GM23338 (cell line): ENCODE results near the gene TANGO2.

Experiments used
- CREB1 ChIP-seq: fragments of 250-450 bp; sonication (Bioruptor Pico); IDR thresholded peaks from 2 replicates; pipeline ENCODE4 v1.5.0; 2020; ENCODE audit warnings: low read depth, mild to moderate bottlenecking, moderate library complexity
- EZH2 ChIP-seq: fragments of 200-600 bp; sonication (generic); IDR thresholded peaks from one replicate; pipeline ENCODE4 v1.8.0; 2017; ENCODE audit warnings: antibody characterized with exemption, mild to moderate bottlenecking, low read depth; ENCODE audit not compliant: unreplicated experiment
- EZH2phosphoT487 ChIP-seq: fragments of 200-600 bp; sonication (generic); IDR thresholded peaks from one replicate; pipeline ENCODE4 v1.8.1; 2018; ENCODE audit warnings: antibody characterized with exemption; ENCODE audit not compliant: unreplicated experiment
- JUNB ChIP-seq: IDR thresholded peaks from one replicate; pipeline ENCODE4 v1.6.1; 2016; ENCODE audit warnings: antibody characterized with exemption; ENCODE audit not compliant: unreplicated experiment
- NANOG ChIP-seq: IDR thresholded peaks from 2 replicates; pipeline ENCODE4 v1.6.1; 2016; ENCODE audit warnings: antibody characterized with exemption, borderline replicate concordance
- POLR2AphosphoS5 ChIP-seq: IDR thresholded peaks from 2 replicates; pipeline ENCODE4 v1.6.1; 2016; ENCODE audit warnings: antibody characterized with exemption, low read depth
- TF ChIP-seq, protein P1 (sequence below), 2 experiments: fragments of 200-600 bp in 1 of 2; sonication (generic) in 1 of 2; conservative IDR thresholded peaks; 2 replicates each; pipeline versions ENCODE4 v1.5.1 to v1.6.1; 2016 to 2017; ENCODE audit warnings: antibody characterized with exemption in 2 of 2, low read depth in 2 of 2, mild to moderate bottlenecking in 2 of 2, moderate library complexity in 1 of 2
- TF ChIP-seq, protein P2 (sequence below): IDR thresholded peaks from one replicate; pipeline ENCODE4 v1.6.1; 2018; ENCODE audit warnings: antibody characterized with exemption; ENCODE audit not compliant: unreplicated experiment
- TF ChIP-seq, protein P3 (sequence below): fragments of 250-450 bp; sonication (Bioruptor Pico); IDR thresholded peaks from 2 replicates; pipeline ENCODE4 v1.5.0; 2020; ENCODE audit warnings: mild to moderate bottlenecking, moderate library complexity
- TF ChIP-seq, protein P4 (sequence below): IDR thresholded peaks from 2 replicates; pipeline ENCODE4 v1.6.1; 2016; ENCODE audit warnings: antibody characterized with exemption

DNA sequence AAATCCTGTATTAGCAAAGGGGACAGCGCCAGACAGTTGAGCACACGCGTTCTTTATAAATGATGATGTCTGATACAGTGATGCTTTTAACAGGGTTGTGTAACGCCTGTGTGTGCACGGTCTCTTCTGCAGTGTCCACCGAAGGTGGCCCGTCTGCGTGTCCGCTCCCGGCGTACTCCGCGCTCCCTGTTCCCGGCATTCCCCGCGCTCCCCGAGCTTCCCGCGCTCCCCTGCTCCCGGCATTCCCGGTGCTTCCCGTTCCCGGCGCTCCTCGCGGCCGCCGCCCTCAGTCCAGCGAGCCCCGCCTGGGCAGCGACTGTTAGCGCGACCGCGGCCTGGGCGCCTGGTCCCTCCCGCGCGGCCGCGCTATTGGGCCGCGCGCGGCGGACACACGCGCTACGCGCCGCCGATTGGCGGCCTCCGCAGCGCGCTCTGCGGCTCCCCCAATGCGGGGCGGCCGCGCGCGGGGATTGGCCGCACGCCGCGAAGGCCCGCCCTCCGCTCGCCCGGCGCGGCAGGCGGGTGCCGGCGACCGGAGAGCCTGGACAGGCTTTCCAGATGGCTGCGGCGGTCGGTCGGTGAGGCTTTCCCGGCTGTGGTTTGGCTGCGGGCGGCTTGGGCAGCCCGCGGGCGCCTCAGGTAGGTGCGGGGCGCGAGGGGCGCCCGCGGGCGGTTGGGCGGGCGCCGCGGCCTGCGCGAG lies 59.0 kb downstream of the TANGO2 start, which contains the start of gene DGCR8:
- TF ChIP-seq, protein P1, sequence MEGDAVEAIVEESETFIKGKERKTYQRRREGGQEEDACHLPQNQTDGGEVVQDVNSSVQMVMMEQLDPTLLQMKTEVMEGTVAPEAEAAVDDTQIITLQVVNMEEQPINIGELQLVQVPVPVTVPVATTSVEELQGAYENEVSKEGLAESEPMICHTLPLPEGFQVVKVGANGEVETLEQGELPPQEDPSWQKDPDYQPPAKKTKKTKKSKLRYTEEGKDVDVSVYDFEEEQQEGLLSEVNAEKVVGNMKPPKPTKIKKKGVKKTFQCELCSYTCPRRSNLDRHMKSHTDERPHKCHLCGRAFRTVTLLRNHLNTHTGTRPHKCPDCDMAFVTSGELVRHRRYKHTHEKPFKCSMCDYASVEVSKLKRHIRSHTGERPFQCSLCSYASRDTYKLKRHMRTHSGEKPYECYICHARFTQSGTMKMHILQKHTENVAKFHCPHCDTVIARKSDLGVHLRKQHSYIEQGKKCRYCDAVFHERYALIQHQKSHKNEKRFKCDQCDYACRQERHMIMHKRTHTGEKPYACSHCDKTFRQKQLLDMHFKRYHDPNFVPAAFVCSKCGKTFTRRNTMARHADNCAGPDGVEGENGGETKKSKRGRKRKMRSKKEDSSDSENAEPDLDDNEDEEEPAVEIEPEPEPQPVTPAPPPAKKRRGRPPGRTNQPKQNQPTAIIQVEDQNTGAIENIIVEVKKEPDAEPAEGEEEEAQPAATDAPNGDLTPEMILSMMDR (conservative IDR thresholded peaks at IDR 0.05; ENCODE audit: low read depth in 2 of 2): no peak
- TF ChIP-seq EZH2: no peak
- peak; percentile 80 for TF ChIP-seq POLR2AphosphoS5
- TF ChIP-seq EZH2phosphoT487: no peak
- TF ChIP-seq, protein P2, sequence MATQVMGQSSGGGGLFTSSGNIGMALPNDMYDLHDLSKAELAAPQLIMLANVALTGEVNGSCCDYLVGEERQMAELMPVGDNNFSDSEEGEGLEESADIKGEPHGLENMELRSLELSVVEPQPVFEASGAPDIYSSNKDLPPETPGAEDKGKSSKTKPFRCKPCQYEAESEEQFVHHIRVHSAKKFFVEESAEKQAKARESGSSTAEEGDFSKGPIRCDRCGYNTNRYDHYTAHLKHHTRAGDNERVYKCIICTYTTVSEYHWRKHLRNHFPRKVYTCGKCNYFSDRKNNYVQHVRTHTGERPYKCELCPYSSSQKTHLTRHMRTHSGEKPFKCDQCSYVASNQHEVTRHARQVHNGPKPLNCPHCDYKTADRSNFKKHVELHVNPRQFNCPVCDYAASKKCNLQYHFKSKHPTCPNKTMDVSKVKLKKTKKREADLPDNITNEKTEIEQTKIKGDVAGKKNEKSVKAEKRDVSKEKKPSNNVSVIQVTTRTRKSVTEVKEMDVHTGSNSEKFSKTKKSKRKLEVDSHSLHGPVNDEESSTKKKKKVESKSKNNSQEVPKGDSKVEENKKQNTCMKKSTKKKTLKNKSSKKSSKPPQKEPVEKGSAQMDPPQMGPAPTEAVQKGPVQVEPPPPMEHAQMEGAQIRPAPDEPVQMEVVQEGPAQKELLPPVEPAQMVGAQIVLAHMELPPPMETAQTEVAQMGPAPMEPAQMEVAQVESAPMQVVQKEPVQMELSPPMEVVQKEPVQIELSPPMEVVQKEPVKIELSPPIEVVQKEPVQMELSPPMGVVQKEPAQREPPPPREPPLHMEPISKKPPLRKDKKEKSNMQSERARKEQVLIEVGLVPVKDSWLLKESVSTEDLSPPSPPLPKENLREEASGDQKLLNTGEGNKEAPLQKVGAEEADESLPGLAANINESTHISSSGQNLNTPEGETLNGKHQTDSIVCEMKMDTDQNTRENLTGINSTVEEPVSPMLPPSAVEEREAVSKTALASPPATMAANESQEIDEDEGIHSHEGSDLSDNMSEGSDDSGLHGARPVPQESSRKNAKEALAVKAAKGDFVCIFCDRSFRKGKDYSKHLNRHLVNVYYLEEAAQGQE: no peak
- TF ChIP-seq, protein P3, sequence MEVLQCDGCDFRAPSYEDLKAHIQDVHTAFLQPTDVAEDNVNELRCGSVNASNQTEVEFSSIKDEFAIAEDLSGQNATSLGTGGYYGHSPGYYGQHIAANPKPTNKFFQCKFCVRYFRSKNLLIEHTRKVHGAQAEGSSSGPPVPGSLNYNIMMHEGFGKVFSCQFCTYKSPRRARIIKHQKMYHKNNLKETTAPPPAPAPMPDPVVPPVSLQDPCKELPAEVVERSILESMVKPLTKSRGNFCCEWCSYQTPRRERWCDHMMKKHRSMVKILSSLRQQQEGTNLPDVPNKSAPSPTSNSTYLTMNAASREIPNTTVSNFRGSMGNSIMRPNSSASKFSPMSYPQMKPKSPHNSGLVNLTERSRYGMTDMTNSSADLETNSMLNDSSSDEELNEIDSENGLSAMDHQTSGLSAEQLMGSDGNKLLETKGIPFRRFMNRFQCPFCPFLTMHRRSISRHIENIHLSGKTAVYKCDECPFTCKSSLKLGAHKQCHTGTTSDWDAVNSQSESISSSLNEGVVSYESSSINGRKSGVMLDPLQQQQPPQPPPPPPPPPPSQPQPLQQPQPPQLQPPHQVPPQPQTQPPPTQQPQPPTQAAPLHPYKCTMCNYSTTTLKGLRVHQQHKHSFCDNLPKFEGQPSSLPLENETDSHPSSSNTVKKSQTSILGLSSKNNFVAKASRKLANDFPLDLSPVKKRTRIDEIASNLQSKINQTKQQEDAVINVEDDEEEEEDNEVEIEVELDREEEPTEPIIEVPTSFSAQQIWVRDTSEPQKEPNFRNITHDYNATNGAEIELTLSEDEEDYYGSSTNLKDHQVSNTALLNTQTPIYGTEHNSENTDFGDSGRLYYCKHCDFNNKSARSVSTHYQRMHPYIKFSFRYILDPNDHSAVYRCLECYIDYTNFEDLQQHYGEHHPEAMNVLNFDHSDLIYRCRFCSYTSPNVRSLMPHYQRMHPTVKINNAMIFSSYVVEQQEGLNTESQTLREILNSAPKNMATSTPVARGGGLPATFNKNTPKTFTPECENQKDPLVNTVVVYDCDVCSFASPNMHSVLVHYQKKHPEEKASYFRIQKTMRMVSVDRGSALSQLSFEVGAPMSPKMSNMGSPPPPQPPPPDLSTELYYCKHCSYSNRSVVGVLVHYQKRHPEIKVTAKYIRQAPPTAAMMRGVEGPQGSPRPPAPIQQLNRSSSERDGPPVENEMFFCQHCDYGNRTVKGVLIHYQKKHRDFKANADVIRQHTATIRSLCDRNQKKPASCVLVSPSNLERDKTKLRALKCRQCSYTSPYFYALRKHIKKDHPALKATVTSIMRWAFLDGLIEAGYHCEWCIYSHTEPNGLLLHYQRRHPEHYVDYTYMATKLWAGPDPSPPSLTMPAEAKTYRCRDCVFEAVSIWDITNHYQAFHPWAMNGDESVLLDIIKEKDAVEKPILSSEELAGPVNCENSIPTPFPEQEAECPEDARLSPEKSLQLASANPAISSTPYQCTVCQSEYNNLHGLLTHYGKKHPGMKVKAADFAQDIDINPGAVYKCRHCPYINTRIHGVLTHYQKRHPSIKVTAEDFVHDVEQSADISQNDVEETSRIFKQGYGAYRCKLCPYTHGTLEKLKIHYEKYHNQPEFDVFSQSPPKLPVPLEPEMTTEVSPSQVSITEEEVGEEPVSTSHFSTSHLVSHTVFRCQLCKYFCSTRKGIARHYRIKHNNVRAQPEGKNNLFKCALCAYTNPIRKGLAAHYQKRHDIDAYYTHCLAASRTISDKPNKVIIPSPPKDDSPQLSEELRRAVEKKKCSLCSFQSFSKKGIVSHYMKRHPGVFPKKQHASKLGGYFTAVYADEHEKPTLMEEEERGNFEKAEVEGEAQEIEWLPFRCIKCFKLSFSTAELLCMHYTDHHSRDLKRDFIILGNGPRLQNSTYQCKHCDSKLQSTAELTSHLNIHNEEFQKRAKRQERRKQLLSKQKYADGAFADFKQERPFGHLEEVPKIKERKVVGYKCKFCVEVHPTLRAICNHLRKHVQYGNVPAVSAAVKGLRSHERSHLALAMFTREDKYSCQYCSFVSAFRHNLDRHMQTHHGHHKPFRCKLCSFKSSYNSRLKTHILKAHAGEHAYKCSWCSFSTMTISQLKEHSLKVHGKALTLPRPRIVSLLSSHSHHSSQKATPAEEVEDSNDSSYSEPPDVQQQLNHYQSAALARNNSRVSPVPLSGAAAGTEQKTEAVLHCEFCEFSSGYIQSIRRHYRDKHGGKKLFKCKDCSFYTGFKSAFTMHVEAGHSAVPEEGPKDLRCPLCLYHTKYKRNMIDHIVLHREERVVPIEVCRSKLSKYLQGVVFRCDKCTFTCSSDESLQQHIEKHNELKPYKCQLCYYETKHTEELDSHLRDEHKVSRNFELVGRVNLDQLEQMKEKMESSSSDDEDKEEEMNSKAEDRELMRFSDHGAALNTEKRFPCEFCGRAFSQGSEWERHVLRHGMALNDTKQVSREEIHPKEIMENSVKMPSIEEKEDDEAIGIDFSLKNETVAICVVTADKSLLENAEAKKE (CRISPR knock-in tag): no peak
- peak; percentile 33; the same call in 1 of the 2 replicates for TF ChIP-seq CREB1 (CRISPR knock-in tag)
- TF ChIP-seq, protein P4, sequence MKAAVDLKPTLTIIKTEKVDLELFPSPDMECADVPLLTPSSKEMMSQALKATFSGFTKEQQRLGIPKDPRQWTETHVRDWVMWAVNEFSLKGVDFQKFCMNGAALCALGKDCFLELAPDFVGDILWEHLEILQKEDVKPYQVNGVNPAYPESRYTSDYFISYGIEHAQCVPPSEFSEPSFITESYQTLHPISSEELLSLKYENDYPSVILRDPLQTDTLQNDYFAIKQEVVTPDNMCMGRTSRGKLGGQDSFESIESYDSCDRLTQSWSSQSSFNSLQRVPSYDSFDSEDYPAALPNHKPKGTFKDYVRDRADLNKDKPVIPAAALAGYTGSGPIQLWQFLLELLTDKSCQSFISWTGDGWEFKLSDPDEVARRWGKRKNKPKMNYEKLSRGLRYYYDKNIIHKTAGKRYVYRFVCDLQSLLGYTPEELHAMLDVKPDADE: peak; percentile 56; the same call in 1 of the 2 replicates
- TF ChIP-seq NANOG: no peak
- TF ChIP-seq JUNB: no peak
